NCI-H2196 (cell line): ENCODE data around the gene SULT1C3.

Experiments
- DNase-seq: peaks from one replicate; lab custom pipeline; 2025; ENCODE audit not compliant: unreplicated experiment; lab: John Stamatoyannopoulos, UW

SULT1C3 gene

GRCh38 chr2:108239786-108240185, at the start of gene SULT1C3:
TSS of gene SULT1C3 (plus strand) at chr2:108239968. CDS start at chr2:108247195, 7,227 bp downstream.
- no peak for DNase-seq

DNA sequence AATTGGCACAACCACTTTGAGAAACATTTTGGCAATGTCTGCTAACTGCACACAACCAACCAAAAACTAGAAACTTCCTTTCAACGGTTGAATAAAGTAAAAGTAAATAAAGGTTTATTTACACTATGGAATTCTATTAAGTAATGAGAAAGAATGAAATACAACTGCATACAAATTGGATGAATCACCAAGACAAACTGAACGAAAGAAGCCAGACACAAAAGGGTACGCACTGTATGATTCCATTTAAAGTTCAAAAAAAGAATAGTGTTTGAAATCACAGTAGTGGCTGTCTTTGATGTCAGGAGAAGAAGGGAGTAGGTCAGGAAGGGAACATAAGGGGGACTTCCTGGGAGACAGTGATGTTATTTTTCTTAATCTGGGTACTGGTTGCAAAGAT, 46.5 kb upstream of the SULT1C3 start:
- no peak for DNase-seq

GRCh38 chr2:108194409-108195132, 45.2 kb upstream of the SULT1C3 start:
- DNase-seq, result peak; percentile 3

- DNase-seq, result no peak
These were observed 44.7 kb upstream of the SULT1C3 start for GRCh38 chr2:108195133-108195439.

DNA sequence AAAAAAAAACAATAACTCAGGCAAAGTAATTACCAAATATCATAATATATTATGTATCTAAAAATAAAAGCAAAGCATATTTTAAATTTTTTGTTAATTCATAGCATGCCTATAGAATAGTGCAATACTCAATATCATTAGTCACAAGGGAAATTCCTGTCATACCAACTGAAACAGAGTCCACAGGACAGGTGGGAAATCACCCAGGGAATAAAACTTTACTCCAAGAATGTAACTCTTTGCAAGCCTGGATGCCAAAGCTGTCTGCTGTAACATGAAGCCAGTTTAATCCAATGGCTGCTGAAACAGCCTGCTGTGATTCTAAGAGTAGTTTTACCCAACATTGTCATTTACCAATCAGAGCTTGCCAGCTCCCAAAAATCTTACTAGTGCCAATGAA, 40.0 kb upstream of the SULT1C3 start:
- DNase-seq, result no peak

DNA sequence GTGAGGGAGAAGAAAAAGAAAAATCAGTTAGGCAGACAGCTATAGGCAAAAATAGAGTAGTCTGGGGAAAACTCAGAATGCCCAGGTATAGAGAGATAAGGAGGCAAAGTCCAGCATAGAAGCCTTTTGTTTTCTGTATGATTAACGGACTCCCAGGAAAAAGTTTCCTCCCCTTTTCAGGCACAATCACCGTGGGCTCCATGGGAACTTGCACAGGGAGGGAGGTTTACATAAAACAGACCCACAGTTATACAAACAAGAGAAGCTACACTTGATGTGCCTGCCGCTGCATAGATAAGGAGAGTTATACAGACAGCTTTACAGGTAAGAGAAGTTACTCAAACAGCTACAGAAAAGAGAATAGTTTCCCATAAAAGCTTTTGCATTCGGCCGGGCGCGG, 39.2 kb upstream of the SULT1C3 start:
- DNase-seq, result no peak

GRCh38 chr2:108212671-108213070, 27.1 kb upstream of the SULT1C3 start:
- DNase-seq, result no peak

DNA sequence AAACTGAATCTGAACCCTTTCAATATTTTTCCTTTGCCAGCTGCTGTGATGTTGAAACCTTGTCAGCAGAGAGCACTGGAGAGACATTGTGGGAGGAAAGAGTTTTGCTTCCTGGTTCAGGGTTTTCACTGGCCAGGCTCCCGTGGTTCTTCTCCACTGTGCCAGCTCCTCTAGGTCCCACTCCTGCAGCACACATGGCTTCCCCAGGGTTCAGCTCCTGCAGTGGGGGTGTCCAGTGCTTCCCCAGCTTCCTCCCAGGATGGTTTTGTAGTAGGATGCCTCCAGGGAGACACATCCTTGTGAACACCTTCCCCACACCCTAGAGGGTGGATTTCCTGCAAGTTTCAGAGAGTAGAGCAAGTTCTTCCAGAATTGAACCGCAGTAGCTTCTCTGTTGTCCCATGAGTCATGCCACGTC, 24.0 kb upstream of the SULT1C3 start:
- DNase-seq, result peak; percentile 50

DNA sequence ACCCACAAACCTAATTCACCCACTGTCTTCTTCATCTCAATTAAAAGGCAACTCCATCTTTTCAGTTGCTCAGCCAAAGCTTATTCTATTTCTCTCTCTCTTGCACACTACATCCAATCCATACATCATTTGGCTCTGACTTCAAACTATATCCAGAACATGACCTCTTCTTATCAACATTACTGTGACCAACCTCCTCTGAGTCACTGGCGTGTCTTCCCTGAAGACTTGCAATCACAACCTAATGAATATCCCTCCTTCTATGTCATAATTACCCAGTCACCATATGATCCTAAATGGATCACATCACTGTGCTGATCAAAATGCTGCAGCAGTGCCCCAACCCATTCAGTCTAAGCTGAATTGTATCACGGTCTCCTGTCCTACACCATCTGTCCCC, 22.6 kb upstream of the SULT1C3 start:
- no peak for DNase-seq

DNA sequence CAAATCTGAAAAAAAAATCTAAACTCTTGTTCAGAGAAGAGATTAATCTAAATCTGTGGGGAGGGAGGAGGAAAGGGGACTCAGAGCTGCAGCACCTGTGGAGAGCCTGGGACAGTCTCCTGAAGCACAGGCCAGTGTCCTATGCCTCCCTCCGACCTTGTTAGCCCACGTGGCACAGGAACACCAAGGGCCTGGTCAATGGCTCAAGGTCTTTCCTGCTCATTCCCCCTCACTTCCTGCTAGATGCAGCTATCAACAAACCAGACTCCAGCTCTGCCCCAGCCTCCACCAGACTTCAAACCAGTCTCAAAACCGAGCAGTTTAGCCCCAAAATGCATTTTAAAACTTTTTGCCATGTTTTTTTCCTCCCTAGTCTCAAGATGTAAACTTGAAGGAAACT, 20.1 kb upstream of the SULT1C3 start:
- no peak for DNase-seq

- no peak for DNase-seq
These were observed 19.6 kb upstream of the SULT1C3 start for GRCh38 chr2:108220191-108220590.

- DNase-seq, result no peak
These were observed 18.7 kb upstream of the SULT1C3 start for GRCh38 chr2:108220942-108221541.

DNA sequence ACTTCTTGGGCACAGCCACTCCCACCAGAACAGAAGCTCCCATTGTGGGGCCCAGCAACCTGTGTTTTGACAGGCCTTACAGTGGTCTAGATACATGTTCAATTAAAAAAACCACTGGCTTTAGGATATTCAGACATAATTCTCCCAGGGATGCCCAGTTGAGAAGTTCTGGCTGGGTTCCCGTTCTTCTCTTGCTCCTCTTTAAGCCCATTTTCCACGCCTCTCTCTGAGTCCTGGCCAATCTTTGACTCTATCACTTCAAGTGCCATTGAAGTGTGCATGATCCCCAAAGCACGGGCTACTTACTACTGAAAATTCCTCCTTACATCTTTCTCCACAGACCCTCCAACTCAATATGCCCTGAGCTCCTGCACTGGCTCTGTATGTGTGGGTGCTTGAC, 17.5 kb upstream of the SULT1C3 start:
- DNase-seq, result no peak

DNA sequence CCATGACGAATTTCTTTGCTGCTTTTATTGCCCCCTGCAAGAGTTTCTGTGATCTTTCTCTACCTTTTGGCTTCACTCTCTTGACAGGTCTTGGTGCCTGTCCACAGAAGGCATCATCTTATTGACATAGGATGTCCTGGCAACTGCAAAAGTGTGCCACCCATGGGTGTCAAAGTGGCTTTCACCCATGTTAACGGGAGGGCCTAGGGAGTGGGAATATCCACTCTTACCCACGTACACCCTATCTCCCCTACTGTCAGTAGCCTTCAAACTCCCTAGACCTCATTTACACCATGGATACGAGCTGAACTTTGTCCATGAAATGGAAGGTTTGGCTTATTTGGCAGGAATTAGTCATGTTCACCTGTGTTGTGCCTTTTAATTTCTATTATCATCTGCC, 16.2 kb upstream of the SULT1C3 start:
- no peak for DNase-seq

DNA sequence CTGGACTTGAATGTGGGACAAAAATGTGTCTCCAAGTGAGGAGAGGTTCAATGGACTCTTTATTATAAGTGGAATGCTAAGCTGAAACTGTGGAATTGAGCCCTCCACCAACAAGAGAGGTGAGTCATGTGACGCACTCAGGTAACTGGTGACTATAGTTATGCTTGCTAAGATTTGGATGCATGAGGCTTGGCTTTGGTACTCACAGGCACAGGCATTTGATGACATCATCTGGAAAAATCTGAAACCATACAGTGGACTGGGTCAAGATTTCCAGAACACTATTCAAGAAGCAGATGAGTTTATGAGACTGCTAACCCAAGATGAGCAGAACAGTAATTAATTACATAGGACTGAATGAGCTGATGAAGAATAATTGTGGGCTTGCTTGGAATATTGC, 15.7 kb upstream of the SULT1C3 start:
- DNase-seq, result no peak

GRCh38 chr2:108226564-108226963, 13.2 kb upstream of the SULT1C3 start:
- no peak for DNase-seq

DNA sequence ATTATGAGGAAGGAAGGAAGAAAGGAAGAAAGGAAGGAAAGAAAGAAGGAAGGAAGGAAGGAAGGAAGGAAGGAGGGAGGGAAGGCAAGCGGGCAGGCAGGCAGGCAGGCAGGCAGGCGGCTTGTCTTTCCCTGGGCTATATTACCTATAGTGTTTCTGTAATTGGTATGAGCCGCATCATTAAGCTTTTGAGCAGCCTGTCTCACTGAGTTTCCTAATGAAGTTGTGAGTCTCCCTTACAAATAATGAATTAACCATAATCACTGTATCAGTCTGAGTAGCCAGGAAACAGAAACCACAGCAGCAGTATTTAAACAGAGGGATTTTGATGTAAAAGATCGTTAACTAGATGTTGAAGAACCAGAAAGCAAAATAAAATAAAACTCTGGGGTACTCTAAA, 11.8 kb upstream of the SULT1C3 start:
- no peak for DNase-seq

GRCh38 chr2:108228537-108228936, 11.2 kb upstream of the SULT1C3 start:
- DNase-seq, result no peak

GRCh38 chr2:108229875-108230274, 9.9 kb upstream of the SULT1C3 start:
- no peak for DNase-seq

- no peak for DNase-seq
These were observed 4.2 kb upstream of the SULT1C3 start for GRCh38 chr2:108235577-108235976.

DNA sequence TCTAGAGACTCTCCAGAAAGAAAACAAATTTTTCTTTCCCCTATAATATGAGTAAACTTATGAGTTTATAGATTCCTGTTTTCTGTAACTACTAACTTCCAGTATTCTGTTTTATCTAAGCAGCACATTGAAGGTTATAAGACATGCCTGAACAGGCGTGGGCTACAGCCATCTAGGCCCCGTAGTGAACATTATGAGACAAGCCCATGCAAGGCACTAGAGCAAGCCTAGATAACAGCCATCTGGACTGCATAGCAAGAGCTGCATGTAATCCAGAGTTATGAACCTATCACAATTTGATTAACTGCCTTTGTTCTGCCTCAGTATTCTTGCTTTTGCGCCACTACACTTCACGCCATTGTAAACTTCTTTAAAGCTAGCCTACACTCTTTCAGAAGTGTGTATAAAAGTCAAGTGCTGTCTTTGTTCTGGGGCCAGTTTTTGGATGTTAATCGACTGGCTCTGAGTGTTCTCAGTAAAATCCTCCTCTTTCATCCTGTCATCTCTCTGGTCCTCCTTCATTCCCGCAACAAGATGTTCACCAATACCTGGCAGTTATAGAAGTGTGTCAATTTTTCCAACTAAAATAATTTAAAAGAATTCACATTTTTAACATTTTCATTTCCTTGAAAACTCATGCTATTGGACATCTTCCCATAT, 3.0 kb upstream of the SULT1C3 start:
- no peak for DNase-seq

DNA sequence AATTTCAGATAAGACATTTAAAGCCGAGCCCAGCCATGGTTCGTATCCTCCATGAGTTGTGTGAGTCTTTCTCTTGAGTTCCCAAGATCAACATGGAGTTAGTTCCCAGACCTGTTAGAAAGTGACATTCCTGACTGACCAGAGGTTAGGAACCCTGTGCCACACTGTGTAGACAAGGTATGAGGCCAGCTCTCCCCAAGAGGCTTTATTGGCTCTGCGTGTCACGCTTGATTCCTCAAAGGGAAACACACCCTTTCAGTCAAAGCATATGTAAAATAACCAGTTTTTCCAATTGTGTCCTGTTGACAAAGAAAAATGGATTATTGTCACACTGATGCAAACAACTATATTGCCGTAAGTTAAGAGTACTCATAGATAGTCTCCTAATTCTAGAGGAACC, 1.2 kb downstream of the SULT1C3 start:
- DNase-seq, result no peak

DNA sequence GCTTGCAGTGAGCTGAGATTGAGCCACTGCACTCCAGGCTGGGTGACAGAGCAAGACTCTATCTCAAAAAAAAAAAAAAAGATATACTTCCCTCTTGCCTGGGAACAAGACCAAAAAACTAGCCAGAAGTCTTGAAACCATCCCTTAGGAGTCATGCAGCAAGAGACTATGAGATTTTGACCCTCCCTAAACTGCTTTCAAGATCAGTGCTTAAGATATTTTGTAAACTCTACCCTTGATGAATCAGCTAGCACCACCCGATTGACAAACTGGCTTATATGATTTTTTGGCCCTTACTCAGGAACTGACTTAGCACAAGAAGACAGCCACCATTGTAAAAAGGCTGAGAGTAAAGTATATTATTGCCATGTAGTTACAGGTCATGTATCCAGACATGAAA, 3.8 kb downstream of the SULT1C3 start:
- DNase-seq, result no peak
